Kidney (tissue), 14 donors: Measurements from ENCODE around the gene TYRO3. TPM values are rescaled to one million over a fixed set of nuclear protein-coding genes. Genes with fewer than 3 reads are reported as not detected.
A peak's percentile ranks its signal among the peaks of the same experiment; 100 is the strongest.
"Not testable (repeated sequence)": the region's sequence is repeated elsewhere in the genome, so short reads cannot be mapped to it uniquely, and the experiment has no call there.

ENCODE experiments used
- DNase-seq, 5 donors: peaks; one replicate each; pipeline ENCODE4 v3.0.0-alpha.2; 2013 to 2020
- FAIRE-seq: peaks from 2 replicates; lab custom pipeline; 2012; peaks lifted over from hg19 to GRCh38; lab: Jason Lieb, UNC
- H3K27ac ChIP-seq, 2 donors: one replicate each; pipeline ENCODE4 v1.7.0; 2013; ENCODE audit warnings: low read depth in 2 of 2, low read length in 2 of 2, inconsistent platforms in 1 of 2
- H3K27me3 ChIP-seq: one replicate; pipeline ENCODE4 v1.7.1; 2013; ENCODE audit warnings: low read length, inconsistent platforms; ENCODE audit not compliant: control insufficient read depth, insufficient read depth
- H3K36me3 ChIP-seq, 3 donors: one replicate each; pipeline versions ENCODE4 v1.7.0 to v1.7.1; 2013; ENCODE audit warnings: low read length in 3 of 3, control low read depth in 1 of 3, inconsistent platforms in 1 of 3; ENCODE audit not compliant: insufficient read depth in 3 of 3, control insufficient read depth in 2 of 3
- H3K4me1 ChIP-seq, 3 donors: one replicate each; pipeline versions ENCODE4 v1.7.0 to v1.7.1; 2013; ENCODE audit warnings: low read length in 3 of 3, inconsistent platforms in 1 of 3, low read depth in 1 of 3; ENCODE audit not compliant: control insufficient read depth in 2 of 3, insufficient read depth in 2 of 3
- H3K4me3 ChIP-seq, 3 donors: one replicate each; pipeline versions ENCODE4 v1.7.0 to v1.8.1; 2013; ENCODE audit warnings: low read length in 3 of 3, control low read depth in 1 of 3, inconsistent platforms in 1 of 3
- H3K9ac ChIP-seq, 3 donors: one replicate each; pipeline versions ENCODE4 v1.7.0 to v1.7.1; 2013; ENCODE audit warnings: low read length in 3 of 3, control low read depth in 1 of 3, inconsistent platforms in 1 of 3
- H3K9me3 ChIP-seq, 3 donors: one replicate each; pipeline versions ENCODE4 v1.7.0 to v1.7.1; 2013; ENCODE audit warnings: low read length in 3 of 3, control low read depth in 1 of 3, inconsistent platforms in 1 of 3; ENCODE audit not compliant: control insufficient read depth in 2 of 3, insufficient read depth in 1 of 3
- CTCF ChIP-seq: IDR thresholded peaks from 3 replicates; pipeline ENCODE4 v1.5.1; 2012; ENCODE audit warnings: mild to moderate bottlenecking, moderate library complexity, borderline replicate concordance; ENCODE audit not compliant: insufficient read depth; ENCODE audit errors: extremely low read depth
- intact Hi-C: fragments of 100-400 bp; cut with DNase I; formaldehyde crosslinking; loops from one replicate; pipeline ENCODE4 v1.11.1; 2022
- polyA plus RNA-seq: library from polyadenylated mRNA; stranded (reverse); fragments of 350-450 nt; fragmentation: Illumina TruSeq; extraction: RNeasy Lipid Tissue Mini Kit (QIAGEN cat#74804); gene quantifications from one replicate; pipeline ENCODE4 v1.2.3, GENCODE V29; 2014; ENCODE audit warnings: low read depth, low replicate concordance; ENCODE audit not compliant: insufficient read depth
- total RNA-seq: library from RNA; stranded (reverse); fragmentation: NEBNext Ultra II Directional; extraction: Animal tissue kit (Norgen Biotek cat#: 25700); gene quantifications from one replicate; pipeline ENCODE4 v1.2.1, GENCODE V29; 2021
- donor health status: control.
- donor health status: control.
- donor health status: control.
- donor health status: control.
- donor health status: control.
- donor health status: DM: yes; HTN: yes; CAD: no.
- donor health status: Normal renal cell carcinoma (clear cell type).

Gene TYRO3
- total and polyA plus RNA-seq, 2 donors from 2014 or later: 2.5 to 46.5 TPM

GRCh38 chr15:41567862-41568261 is 8.8 kb downstream of the TYRO3 start:
- intact Hi-C loops: no loop called here
- no peak overlapping the region for H3K4me3 ChIP-seq
- no peaks in the 10 kb centered on the region for H3K27me3 ChIP-seq
- H3K9ac ChIP-seq: no peak overlapping the region
- no peak for FAIRE-seq
- TF ChIP-seq CTCF: no peak
- H3K27ac ChIP-seq: no peak overlapping the region
- peaks cover 0 to 4% (median 0%) of the 10 kb centered on the region in 3 donors for H3K36me3 ChIP-seq
- H3K9me3 ChIP-seq: no peaks in the 10 kb centered on the region
- DNase-seq: peak in 4 of 5 donors; percentile 56 to 75 (median 68)
- H3K4me1 ChIP-seq: peaks cover 2 to 14% (median 3%) of the 10 kb centered on the region in 3 donors

GRCh38 chr15:41568350-41569017 is 9.5 kb downstream of the TYRO3 start:
- Histone ChIP-seq H3K9me3 (no peaks in the 10 kb centered on the region), H3K27ac (no peak overlapping the region), H3K36me3 (peaks cover 0 to 4% (median 0%) of the 10 kb centered on the region in 3 donors), H3K9ac (no peak overlapping the region), H3K27me3 (no peaks in the 10 kb centered on the region), H3K4me3 (no peak overlapping the region), H3K4me1 (peaks cover 2 to 14% (median 3%) of the 10 kb centered on the region in 3 donors)
- no peak for FAIRE-seq
- intact Hi-C loops: no loop called here
- no peak for TF ChIP-seq CTCF
- DNase-seq: peak in 4 of 5 donors; percentile 94 to 98 (median 96)

GRCh38 chr15:41569232-41569631 is 10.2 kb downstream of the TYRO3 start:
- H3K4me3 ChIP-seq, H3K36me3 ChIP-seq, H3K27me3 ChIP-seq, H3K9me3 ChIP-seq, H3K9ac ChIP-seq, FAIRE-seq, H3K27ac ChIP-seq, DNase-seq, intact Hi-C loops: not testable (repeated sequence)
- peaks cover 2 to 13% (median 3%) of the 10 kb centered on the region in 3 donors for H3K4me1 ChIP-seq

GRCh38 chr15:41570764-41571163 is 11.8 kb downstream of the TYRO3 start:
- no peak overlapping the region for H3K4me3 ChIP-seq
- H3K9ac ChIP-seq: no peak overlapping the region
- no peak for TF ChIP-seq CTCF
- intact Hi-C loops: no loop called here
- H3K4me1 ChIP-seq: peaks cover 0 to 7% (median 3%) of the 10 kb centered on the region in 3 donors
- no peaks in the 10 kb centered on the region for H3K27me3 ChIP-seq
- no peaks in the 10 kb centered on the region for H3K9me3 ChIP-seq
- peak in 1 of 5 donors; percentile 29 for DNase-seq
- H3K27ac ChIP-seq: no peak overlapping the region
- H3K36me3 ChIP-seq: peaks cover 0 to 4% (median 0%) of the 10 kb centered on the region in 3 donors
- no peak for FAIRE-seq
